ENCODE measurements around the gene MCF2L2.

Gene MCF2L2

GRCh38 chr3:183148056-183148455, 280.4 kb downstream of the MCF2L2 start:
- CTCF ChIA-PET = interaction anchor here (0.6 kb wide), 2 partner anchors 16 to 74 kb away, joined by 3 read pairs; no protein-coding TSS in a partner anchor

GRCh38 chr3:183144363-183144762, 284.1 kb downstream of the MCF2L2 start:
- POLR2A ChIA-PET (ENCODE audit: low non-redundant PET) = no interaction called here
- TF ChIP-seq CTCF (conservative IDR thresholded peaks at IDR 0.05; ENCODE audit: low read depth) = no peak

More at GRCh38 chr3:183148056-183148455, 280.4 kb downstream of the MCF2L2 start:
- no peak overlapping the region for H3K27ac ChIP-seq
- no peak for DNase-seq (ENCODE audit: low spot score)
- no peak for TF ChIP-seq CTCF (conservative IDR thresholded peaks at IDR 0.05; ENCODE audit: low read depth)
- POLR2A ChIA-PET (ENCODE audit: low non-redundant PET) = no interaction called here

GRCh38 chr3:183142199-183142598, 286.2 kb downstream of the MCF2L2 start:
- ChIA-PET CTCF (no interaction called here), POLR2A (ENCODE audit: low non-redundant PET) (interaction anchor here (0.7 kb wide), 1 partner anchor 19 kb away, joined by 3 read pairs; no protein-coding TSS in a partner anchor)
- DNase-seq (ENCODE audit: low spot score) = no peak
- no peak overlapping the region for H3K27ac ChIP-seq
- no peak for TF ChIP-seq CTCF (conservative IDR thresholded peaks at IDR 0.05; ENCODE audit: low read depth)

More at GRCh38 chr3:183144363-183144762, 284.1 kb downstream of the MCF2L2 start:
- no peak for DNase-seq (ENCODE audit: low spot score)
- CTCF ChIA-PET = interaction anchor here (0.5 to 0.6 kb wide), 2 partner anchors 242 to 383 kb away, joined by 3 to 4 read pairs; no protein-coding TSS in a partner anchor
- H3K27ac ChIP-seq = no peak overlapping the region

- DNase-seq (ENCODE audit: low spot score) = no peak
- ChIA-PET POLR2A (ENCODE audit: low non-redundant PET) (no interaction called here), CTCF (interaction anchor here (1.0 kb wide), 1 partner anchor 44 kb away, joined by 3 read pairs; no protein-coding TSS in a partner anchor)
- no peak for TF ChIP-seq CTCF (conservative IDR thresholded peaks at IDR 0.05; ENCODE audit: low read depth)
- H3K27ac ChIP-seq = no peak overlapping the region
Measured at GRCh38 chr3:183134844-183135243, 293.6 kb downstream of the MCF2L2 start.

GRCh38 chr3:183132409-183132808, 296.0 kb downstream of the MCF2L2 start:
- no peak overlapping the region for H3K27ac ChIP-seq
- no peak for DNase-seq (ENCODE audit: low spot score)
- POLR2A ChIA-PET (ENCODE audit: low non-redundant PET) = no interaction called here
- no peak for TF ChIP-seq CTCF (conservative IDR thresholded peaks at IDR 0.05; ENCODE audit: low read depth)
- CTCF ChIA-PET = interaction anchor here (0.6 kb wide), 1 partner anchor 15 kb away, joined by 3 read pairs; no protein-coding TSS in a partner anchor

GRCh38 chr3:183131735-183132134, 296.7 kb downstream of the MCF2L2 start:
- DNase-seq (ENCODE audit: low spot score) = peak; percentile 34
- no peak overlapping the region for H3K27ac ChIP-seq
- no peak for TF ChIP-seq CTCF (conservative IDR thresholded peaks at IDR 0.05; ENCODE audit: low read depth)
- ChIA-PET CTCF (interaction anchor here (0.6 kb wide), 1 partner anchor 16 kb away, joined by 3 read pairs; no protein-coding TSS in a partner anchor), POLR2A (ENCODE audit: low non-redundant PET) (no interaction called here)

Measured in RWPE1 (cell line).